ENCODE measurements around the gene LGALS12.
"Not testable (repeated sequence)": the region's sequence is repeated elsewhere in the genome, so short reads cannot be mapped to it uniquely, and the experiment has no call there.

Gene LGALS12

DNA sequence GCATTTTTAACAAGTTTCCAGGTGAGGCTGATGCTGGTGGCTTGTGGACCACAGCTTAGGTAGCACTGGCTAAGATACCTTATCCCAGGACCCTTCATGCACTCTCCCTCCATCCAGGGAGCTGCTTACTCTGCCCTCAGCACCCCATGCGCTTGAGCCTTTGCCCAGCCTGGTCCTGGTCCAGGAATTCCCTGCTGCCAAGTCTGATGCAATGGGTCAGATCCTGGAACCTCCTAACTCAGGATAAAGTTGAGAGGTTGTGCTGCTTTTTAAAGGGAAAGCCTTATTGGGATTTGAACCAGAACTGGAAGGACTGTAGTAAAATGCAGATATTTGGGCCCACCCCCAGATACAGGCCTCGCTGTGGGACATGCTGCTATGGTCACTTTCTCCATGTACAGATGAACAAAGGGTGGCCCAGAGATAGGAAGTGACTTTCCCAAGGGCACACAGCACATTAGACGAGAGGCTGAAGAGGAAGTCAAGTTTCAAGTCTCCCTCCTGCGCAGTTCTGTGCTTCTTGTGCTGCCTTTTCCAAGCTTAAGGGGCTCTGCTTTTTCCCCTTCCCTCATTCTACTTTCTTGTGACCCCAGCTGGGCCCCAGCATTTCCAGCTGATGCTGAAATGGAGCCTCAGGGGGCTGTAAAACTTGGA is 824 bp upstream of the LGALS12 start:
- no peak for DNase-seq (ENCODE audit: low read depth, low spot score)

- DNase-seq (ENCODE audit: low read depth, low spot score), result no peak
These were observed 992 bp downstream of the LGALS12 start for GRCh38 chr11:63506876-63507275.

DNA sequence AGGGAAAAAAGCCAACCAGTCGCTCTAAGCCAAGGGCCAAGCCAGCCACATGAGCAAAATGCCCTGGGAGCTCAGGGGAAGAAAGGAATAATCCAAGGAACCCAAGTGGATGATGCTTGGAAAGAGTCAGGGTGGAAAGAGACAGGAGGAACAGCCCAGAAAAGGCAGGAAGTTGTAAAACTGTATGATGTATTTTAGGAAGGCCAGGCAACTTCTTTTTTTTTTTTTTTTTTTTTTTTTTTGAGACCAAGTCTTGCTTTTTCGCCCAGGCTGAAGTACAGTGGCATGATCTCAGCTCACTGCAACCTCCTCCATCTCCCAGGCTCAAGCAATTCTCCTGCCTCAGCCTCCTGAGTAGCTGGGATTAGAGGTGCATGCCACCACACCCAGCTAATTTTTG is 1.6 kb downstream of the LGALS12 start:
- no peak for DNase-seq (ENCODE audit: low read depth, low spot score)

DNA sequence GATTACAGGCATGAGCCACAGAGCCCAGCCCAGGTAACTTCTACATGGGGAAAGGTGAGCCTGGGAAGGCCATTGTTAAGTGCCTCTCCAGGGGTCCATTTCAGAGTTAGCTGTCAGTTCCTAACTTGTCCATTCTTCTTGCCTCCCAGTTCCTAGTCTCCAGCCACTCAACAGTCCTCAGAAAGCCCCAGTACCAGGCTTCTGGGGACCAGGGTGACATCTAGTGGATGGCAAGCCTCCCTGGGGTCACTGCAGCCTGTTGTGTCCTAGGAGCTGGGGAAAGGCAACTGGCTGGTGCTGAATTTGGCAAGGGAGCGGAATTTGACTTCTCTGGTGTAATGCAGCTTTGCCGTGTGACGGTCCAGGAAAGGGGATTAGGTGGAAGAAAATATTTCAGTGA is 2.1 kb downstream of the LGALS12 start:
- no peak for DNase-seq (ENCODE audit: low read depth, low spot score)

DNA sequence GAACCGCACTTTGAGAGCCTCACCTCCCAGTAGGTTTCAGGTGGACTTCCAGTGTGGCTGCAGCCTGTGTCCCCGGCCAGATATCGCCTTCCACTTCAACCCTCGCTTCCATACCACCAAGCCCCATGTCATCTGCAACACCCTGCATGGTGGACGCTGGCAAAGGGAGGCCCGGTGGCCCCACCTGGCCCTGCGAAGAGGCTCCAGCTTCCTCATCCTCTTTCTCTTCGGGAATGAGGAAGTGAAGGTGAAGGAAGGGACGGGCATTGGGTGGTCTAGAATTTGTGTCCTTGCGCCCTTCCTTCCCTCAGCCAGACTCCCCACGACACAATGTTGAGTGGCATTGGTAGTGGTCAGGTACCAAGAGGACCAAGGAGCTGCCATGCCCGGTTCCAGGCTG is 2.9 kb downstream of the LGALS12 start:
- DNase-seq (ENCODE audit: low read depth, low spot score), result no peak

GRCh38 chr11:63510360-63511047 is 4.6 kb downstream of the LGALS12 start:
- DNase-seq (ENCODE audit: low read depth, low spot score), result no peak

DNA sequence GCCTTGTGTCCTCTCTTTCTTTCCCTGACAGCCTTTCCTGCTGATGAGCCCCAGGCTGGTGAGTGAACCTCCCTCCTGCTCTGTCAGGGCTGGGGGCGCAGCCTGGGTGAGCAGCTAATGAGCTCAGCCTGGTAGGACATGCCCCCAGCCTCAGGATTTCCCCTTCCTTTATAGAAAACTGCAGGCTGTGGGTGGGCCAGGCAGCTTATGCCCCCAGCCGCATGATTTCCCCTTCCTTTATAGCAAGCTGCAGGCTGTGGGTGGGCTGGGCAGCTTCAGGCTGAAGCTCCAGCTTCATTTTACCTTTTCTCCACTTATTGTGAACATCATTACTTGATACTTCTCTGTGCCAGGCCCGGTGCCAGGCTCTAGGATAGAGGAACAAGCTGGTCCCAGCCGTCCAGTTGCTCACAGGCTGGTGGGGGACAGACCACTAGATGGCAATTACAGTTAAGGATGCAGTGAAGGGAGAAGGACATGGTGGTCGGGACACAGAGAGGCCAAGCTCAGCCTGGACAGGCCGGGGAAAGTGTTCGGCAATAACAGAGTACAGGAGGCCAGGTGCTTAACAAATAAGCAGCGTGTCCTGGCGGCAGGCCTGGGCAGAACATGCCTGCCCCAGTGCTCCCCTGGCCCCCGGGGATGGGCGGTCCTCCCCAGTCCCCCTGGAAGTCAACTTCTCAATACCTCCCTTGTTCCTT is 5.3 kb downstream of the LGALS12 start:
- no peak for DNase-seq (ENCODE audit: low read depth, low spot score)

- no peak for DNase-seq (ENCODE audit: low read depth, low spot score)
These were observed 6.9 kb downstream of the LGALS12 start for GRCh38 chr11:63512816-63513215.

- no peak for DNase-seq (ENCODE audit: low read depth, low spot score)
These were observed 10.2 kb downstream of the LGALS12 start for GRCh38 chr11:63516109-63516508.

DNA sequence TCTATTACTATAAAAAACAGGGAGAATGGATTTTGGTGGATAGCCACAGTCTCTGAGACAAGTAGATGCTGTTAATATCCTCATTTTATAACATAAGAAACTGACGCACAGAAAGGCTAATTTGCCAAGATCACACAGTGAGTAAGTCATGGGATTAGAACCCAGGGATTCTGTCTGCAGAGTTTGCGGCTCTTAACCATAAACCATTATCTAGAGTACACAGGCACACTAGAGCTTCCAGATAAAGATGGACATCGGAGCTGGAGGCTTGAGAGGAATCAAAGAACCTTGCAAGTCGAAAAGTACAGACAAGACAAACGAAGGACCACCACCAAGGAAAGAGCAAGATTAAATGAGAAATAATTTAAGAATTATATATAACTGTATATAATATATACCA is 11.3 kb downstream of the LGALS12 start:
- DNase-seq (ENCODE audit: low read depth, low spot score), result no peak

DNA sequence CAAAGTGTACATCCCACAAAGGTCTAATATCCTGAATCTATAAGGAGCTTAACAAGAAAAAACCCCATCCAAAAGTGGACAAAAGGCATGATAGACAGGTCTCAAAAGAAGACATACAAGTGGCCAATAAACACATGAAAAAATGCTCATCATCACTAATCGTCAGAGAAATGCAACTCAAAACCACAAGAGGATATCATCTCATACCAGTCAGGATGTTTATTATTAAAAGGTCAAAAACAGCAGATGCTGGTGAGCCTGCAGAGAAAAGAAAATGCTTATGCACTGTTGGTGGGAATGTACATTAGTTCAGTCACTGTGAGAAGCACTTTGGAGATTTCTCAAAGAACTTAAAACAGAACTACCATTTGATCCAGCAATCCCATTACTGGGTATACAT is 12.7 kb downstream of the LGALS12 start:
- no peak for DNase-seq (ENCODE audit: low read depth, low spot score)

DNA sequence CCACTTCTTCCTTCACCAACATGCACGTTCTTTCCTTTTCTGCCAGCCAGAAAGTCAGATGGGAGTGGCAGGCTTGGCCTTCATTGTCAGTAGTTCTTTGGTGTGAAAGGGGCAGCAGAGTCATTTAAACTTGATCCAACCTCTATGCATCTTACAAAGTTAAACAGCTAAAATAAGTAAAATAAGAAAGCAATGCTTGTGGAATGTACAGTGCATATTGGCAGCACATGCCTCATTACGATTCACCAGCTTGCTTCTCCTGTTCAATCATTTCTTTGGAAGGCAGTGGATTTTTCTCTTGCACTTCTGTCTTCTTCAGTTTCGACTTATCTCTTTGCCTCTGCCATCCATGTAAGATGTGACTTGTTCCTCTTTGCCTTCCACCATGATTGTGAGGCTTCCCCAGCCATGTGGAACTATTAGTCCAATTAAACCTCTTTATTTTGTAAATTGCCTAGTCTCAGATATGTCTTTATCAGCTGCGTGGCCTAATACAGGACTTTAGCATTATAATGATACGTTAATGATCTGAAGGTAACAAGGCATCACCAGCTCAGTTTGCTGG is 14.8 kb downstream of the LGALS12 start:
- no peak for DNase-seq (ENCODE audit: low read depth, low spot score)

DNA sequence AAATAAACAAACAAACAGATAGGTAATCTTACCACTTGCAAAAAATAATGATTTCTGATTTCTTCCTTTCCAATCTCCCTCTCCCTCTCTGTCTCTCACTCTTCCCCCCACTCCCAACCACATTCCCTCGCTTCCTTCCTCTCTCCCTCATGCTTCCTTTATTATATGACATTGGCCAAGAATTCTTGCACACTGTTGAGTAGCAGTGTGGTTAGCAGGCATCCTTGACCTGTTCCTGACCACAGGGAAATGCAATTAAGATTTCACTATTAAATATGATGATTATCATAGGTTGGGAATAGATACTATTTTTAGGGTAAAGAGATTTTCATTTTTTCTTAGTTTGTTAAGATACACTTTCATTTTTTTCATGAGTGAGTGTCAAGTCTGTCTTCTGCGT is 16.0 kb downstream of the LGALS12 start:
- DNase-seq (ENCODE audit: low read depth, low spot score), result no peak

- no peak for DNase-seq (ENCODE audit: low read depth, low spot score)
These were observed 17.3 kb downstream of the LGALS12 start for GRCh38 chr11:63523151-63523550.

DNA sequence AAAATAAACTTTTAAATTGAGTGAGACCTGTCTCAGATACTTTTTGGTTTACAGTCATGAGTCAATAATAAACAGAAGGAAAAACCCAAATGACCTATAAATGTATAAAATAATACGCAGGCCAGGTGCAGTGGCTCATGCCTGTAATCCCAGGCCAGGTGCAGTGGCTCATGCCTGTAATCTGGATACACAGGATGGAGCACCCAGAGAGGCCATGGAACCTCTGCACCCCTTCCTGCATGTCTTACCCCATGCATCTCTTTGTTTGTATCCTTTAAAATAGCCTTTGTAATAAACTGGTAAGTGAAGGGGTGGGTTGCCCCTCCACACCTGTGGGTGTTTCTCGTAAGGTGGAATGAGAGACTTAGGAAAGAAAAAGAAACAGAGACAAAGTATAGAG is 21.8 kb downstream of the LGALS12 start:
- DNase-seq (ENCODE audit: low read depth, low spot score), result no peak

- not testable (repeated sequence) for DNase-seq (ENCODE audit: low read depth, low spot score)
These were observed 22.3 kb downstream of the LGALS12 start for GRCh38 chr11:63528156-63528555.

GRCh38 chr11:63528729-63529278 is 22.9 kb downstream of the LGALS12 start:
- not testable (repeated sequence) for DNase-seq (ENCODE audit: low read depth, low spot score)

- not testable (repeated sequence) for DNase-seq (ENCODE audit: low read depth, low spot score)
These were observed 23.5 kb downstream of the LGALS12 start for GRCh38 chr11:63529373-63529772.

- no peak for DNase-seq (ENCODE audit: low read depth, low spot score)
These were observed 24.1 kb downstream of the LGALS12 start for GRCh38 chr11:63530021-63530420.

DNA sequence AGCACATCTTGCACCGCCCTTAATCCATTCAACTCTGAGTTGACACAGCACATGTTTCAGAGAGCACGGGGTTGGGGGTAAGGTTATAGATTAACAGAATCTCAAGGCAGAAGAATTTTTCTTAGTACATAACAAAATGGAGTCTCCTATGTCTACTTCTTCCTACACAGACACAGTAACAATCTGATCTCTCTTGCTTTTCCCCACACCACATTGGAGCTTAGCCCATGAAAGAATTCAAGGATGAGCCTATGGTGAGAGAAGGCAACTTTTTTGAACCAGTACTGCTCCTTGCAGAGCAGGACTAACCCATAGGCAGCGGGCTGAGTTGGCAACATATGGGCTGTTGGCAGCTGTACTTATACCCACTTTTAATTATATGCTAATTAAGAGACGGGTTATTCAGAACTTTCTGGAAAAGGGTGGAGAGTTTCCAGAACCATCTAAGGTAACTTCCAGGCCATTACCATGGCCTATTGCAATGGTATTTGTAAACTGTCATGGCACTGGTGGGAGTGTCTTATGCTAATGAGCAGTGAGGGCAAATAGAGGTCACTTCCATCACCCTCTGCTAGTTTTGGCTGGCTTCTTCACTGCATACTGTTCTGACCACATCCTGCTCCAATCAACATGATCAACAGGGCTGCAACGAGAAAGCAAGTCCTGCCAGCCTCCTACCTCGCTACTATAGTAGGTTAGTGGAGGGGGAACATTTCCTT is 25.3 kb downstream of the LGALS12 start:
- not testable (repeated sequence) for DNase-seq (ENCODE audit: low read depth, low spot score)

GRCh38 chr11:63532117-63532516 is 26.2 kb downstream of the LGALS12 start:
- DNase-seq (ENCODE audit: low read depth, low spot score), result no peak

Measured in activated naive CD8-positive, alpha-beta T cell treated with anti-CD3 and anti-CD28 coated beads, Interleukin-2, amount 50 U/mL, for 16 hours (primary cell).